H1 (cell line): Measurements from ENCODE around the gene BSN. TPM values are rescaled to one million over a fixed set of nuclear protein-coding genes. Genes with fewer than 3 reads are reported as not detected.

Experiments used
- CTCF ChIA-PET: fragments of 300-600 bp; sonication (Branson Sonifier 250); formaldehyde crosslinking; loops from one replicate; lab custom pipeline; 2021; ENCODE audit not compliant: partially characterized antibody; lab: Charles Lee
- POLR2A ChIA-PET: fragments of 300-600 bp; sonication (Branson Sonifier 250); formaldehyde crosslinking; loops from one replicate; lab custom pipeline; 2021; ENCODE audit warnings: inconsistent platforms; ENCODE audit not compliant: partially characterized antibody; lab: Charles Lee
- DNase-seq, 2 experiments: peaks; one replicate each; pipeline versions ENCODE4 v3.0.0 to v3.0.0-alpha.2; 2010 to 2022; ENCODE audit warnings: low spot score in 2 of 2, low read depth in 1 of 2, mixed read lengths in 1 of 2
- FAIRE-seq: peaks from 2 replicates; lab custom pipeline; 2011; peaks lifted over from hg19 to GRCh38; lab: Jason Lieb, UNC
- H2AFZ ChIP-seq: 2 replicates; pipeline ENCODE4 v1.8.1; 2012; ENCODE audit warnings: low read length, inconsistent platforms
- H2AK5ac ChIP-seq: 2 replicates; pipeline ENCODE4 v1.6.1; 2013; ENCODE audit warnings: low read depth, low read length
- H2BK120ac ChIP-seq: replicated peaks from 2 replicates; pipeline ENCODE3; 2013; ENCODE audit warnings: low read depth, low read length, inconsistent platforms
- H2BK12ac ChIP-seq: 2 replicates; pipeline ENCODE4 v1.6.1; 2013; ENCODE audit warnings: low read depth, low read length
- H2BK15ac ChIP-seq: 2 replicates; pipeline ENCODE4 v1.6.1; 2013; ENCODE audit warnings: low read length
- H2BK20ac ChIP-seq: 2 replicates; pipeline ENCODE4 v1.6.1; 2013; ENCODE audit warnings: low read length
- H2BK5ac ChIP-seq: 2 replicates; pipeline ENCODE4 v1.6.1; 2013; ENCODE audit warnings: low read depth, low read length
- H3K14ac ChIP-seq: 2 replicates; pipeline ENCODE4 v1.6.1; 2013; ENCODE audit warnings: inconsistent platforms; ENCODE audit not compliant: insufficient read length
- H3K18ac ChIP-seq: 2 replicates; pipeline ENCODE4 v1.6.1; 2013; ENCODE audit warnings: low read length; ENCODE audit errors: extremely low read depth
- H3K23ac ChIP-seq: 2 replicates; pipeline ENCODE4 v1.6.1; 2013; ENCODE audit warnings: inconsistent platforms; ENCODE audit not compliant: insufficient read length
- H3K23me2 ChIP-seq: 2 replicates; pipeline ENCODE4 v1.6.1; 2013; ENCODE audit warnings: low read depth, low read length
- H3K27ac ChIP-seq: 2 replicates; pipeline ENCODE4 v1.6.1; 2011; ENCODE audit warnings: low read depth, low read length, inconsistent platforms
- H3K27me3 ChIP-seq, 4 experiments: replicated peaks in 1 of 4; 1 replicate in 1 of 4; 2 replicates in 3 of 4; pipeline versions ENCODE4 v1.6.1 to v1.8.1; 2011 to 2013; ENCODE audit warnings: low read length in 3 of 4, mild to moderate bottlenecking in 3 of 4, inconsistent platforms in 2 of 4, mixed read lengths in 2 of 4, moderate library complexity in 1 of 4; ENCODE audit not compliant: control insufficient read depth in 3 of 4, insufficient read depth in 3 of 4; ENCODE audit errors: extremely low read depth in 1 of 4
- H3K36me3 ChIP-seq, 4 experiments: 2 replicates each; pipeline versions ENCODE4 v1.6.1 to v1.8.1; 2011 to 2013; ENCODE audit warnings: mild to moderate bottlenecking in 4 of 4, low read length in 3 of 4, moderate library complexity in 2 of 4, control low read depth in 1 of 4, inconsistent platforms in 1 of 4; ENCODE audit not compliant: insufficient read depth in 4 of 4, control insufficient read depth in 2 of 4
- H3K4ac ChIP-seq: replicated peaks from 2 replicates; pipeline ENCODE3; 2013; ENCODE audit warnings: low read length, low read depth, mixed read lengths, inconsistent platforms; ENCODE audit not compliant: insufficient read length
- H3K4me1 ChIP-seq, 4 experiments: replicated peaks in 1 of 4; 1 replicate in 1 of 4; 2 replicates in 3 of 4; pipeline versions ENCODE4 v1.6.1 to v1.8.1; 2011 to 2013; ENCODE audit warnings: low read length in 3 of 4, inconsistent platforms in 2 of 4, mixed read lengths in 1 of 4; ENCODE audit not compliant: insufficient read depth in 4 of 4, control insufficient read depth in 3 of 4
- H3K4me2 ChIP-seq, 2 experiments: 2 replicates each; pipeline versions ENCODE4 v1.6.1 to v1.8.1; 2011 to 2013; ENCODE audit warnings: low read depth in 2 of 2, low read length in 2 of 2, control low read depth in 1 of 2, inconsistent platforms in 1 of 2, mild to moderate bottlenecking in 1 of 2; ENCODE audit not compliant: insufficient read depth in 1 of 2
- H3K4me3 ChIP-seq, 4 experiments: fragments of 200-600, 300-600 bp in 1 of 4; sonication (generic), shearing (Covaris generic), sonication (Bioruptor Twin) in 1 of 4; 2 replicates each; pipeline versions ENCODE4 v1.5.1 to v1.8.1; 2011 to 2016; ENCODE audit warnings: low read length in 4 of 4, low read depth in 3 of 4, control low read depth in 2 of 4, inconsistent platforms in 2 of 4, mild to moderate bottlenecking in 2 of 4, mixed read lengths in 1 of 4, moderate library complexity in 1 of 4; ENCODE audit not compliant: insufficient read depth in 2 of 4; ENCODE audit errors: extremely low read depth in 1 of 4
- H3K56ac ChIP-seq: replicated peaks from 2 replicates; pipeline ENCODE3; 2013; ENCODE audit warnings: low read depth, mild to moderate bottlenecking, mixed read lengths, low read length, inconsistent platforms; ENCODE audit not compliant: insufficient read length
- H3K79me1 ChIP-seq: 2 replicates; pipeline ENCODE4 v1.6.1; 2013; ENCODE audit warnings: low read depth, low read length, control low read depth
- H3K79me2 ChIP-seq, 2 experiments: 2 replicates each; pipeline versions ENCODE4 v1.6.1 to v1.8.1; 2012 to 2013; ENCODE audit warnings: low read length in 2 of 2, mild to moderate bottlenecking in 2 of 2, inconsistent platforms in 1 of 2; ENCODE audit not compliant: insufficient read depth in 2 of 2, control insufficient read depth in 1 of 2
- H3K9ac ChIP-seq, 4 experiments: replicated peaks in 1 of 4; 1 replicate in 1 of 4; 2 replicates in 3 of 4; pipeline versions ENCODE4 v1.6.1 to v1.8.1; 2011 to 2013; ENCODE audit warnings: low read depth in 3 of 4, low read length in 3 of 4, control low read depth in 2 of 4, mild to moderate bottlenecking in 2 of 4, moderate library complexity in 2 of 4, inconsistent platforms in 1 of 4; ENCODE audit errors: extremely low read depth in 1 of 4
- H3K9me3 ChIP-seq, 2 experiments: 2 replicates each; pipeline versions ENCODE4 v1.6.1 to v1.8.1; 2012 to 2013; ENCODE audit warnings: mild to moderate bottlenecking in 2 of 2, moderate library complexity in 2 of 2, control low read depth in 1 of 2, inconsistent platforms in 1 of 2, low read depth in 1 of 2, low read length in 1 of 2, mixed read lengths in 1 of 2; ENCODE audit not compliant: insufficient read depth in 2 of 2
- H4K20me1 ChIP-seq, 2 experiments: replicated peaks in 1 of 2; 2 replicates each; pipeline versions ENCODE3 to v1.8.1; 2011 to 2013; ENCODE audit warnings: inconsistent platforms in 2 of 2, low read length in 2 of 2, mild to moderate bottlenecking in 1 of 2; ENCODE audit not compliant: insufficient read depth in 2 of 2, control insufficient read depth in 1 of 2
- H4K5ac ChIP-seq: 2 replicates; pipeline ENCODE4 v1.6.1; 2013; ENCODE audit warnings: low read length, low read depth, mixed read lengths, inconsistent platforms; ENCODE audit not compliant: insufficient read length
- H4K8ac ChIP-seq: 2 replicates; pipeline ENCODE4 v1.8.0; 2013; ENCODE audit warnings: mild to moderate bottlenecking, moderate library complexity, low read length, inconsistent platforms; ENCODE audit not compliant: insufficient read depth; ENCODE audit errors: extremely low read depth
- H4K91ac ChIP-seq: replicated peaks from 2 replicates; pipeline ENCODE3; 2013; ENCODE audit warnings: low read length, mixed read lengths, inconsistent platforms; ENCODE audit not compliant: insufficient read length
- CBX8 ChIP-seq: fragments of 300-800, 300-1000 bp; sonication (generic); IDR thresholded peaks from 2 replicates; pipeline ENCODE4 v1.7.1; 2016; ENCODE audit warnings: low read depth, low read length, borderline replicate concordance
- CTCF ChIP-seq, 3 experiments: IDR thresholded peaks; 1 replicate in 2 of 3; 2 replicates in 1 of 3; pipeline versions ENCODE4 v1.5.1 to v1.6.1; 2011; ENCODE audit warnings: low read length in 3 of 3, mild to moderate bottlenecking in 3 of 3, inconsistent platforms in 2 of 3, low read depth in 1 of 3, moderate library complexity in 1 of 3; ENCODE audit not compliant: insufficient read depth in 1 of 3; ENCODE audit errors: control extremely low read depth in 1 of 3
- RAD21 ChIP-seq, 2 experiments: IDR thresholded peaks in 1 of 2; conservative IDR thresholded peaks in 1 of 2; 2 replicates each; pipeline ENCODE4 v1.6.1; 2011; ENCODE audit warnings: low read depth in 2 of 2, low read length in 2 of 2, improper control_type of control experiment in 1 of 2, inconsistent platforms in 1 of 2, mild to moderate bottlenecking in 1 of 2, moderate library complexity in 1 of 2
- WGBS, 2 experiments: shearing (Covaris generic) in 1 of 2; methylation state at CpG; one replicate each; pipeline versions ENCODE4 v1.1.6 to v1.1.7; 2013 to 2015; ENCODE audit warnings: low lambda C conversion rate in 2 of 2, mixed read lengths in 2 of 2, inconsistent platforms in 1 of 2, low coverage in 1 of 2, missing lambda C conversion rate in 1 of 2; ENCODE audit not compliant: insufficient replicate concordance in 2 of 2, insufficient coverage in 1 of 2, insufficient read length in 1 of 2; ENCODE audit errors: extremely low coverage in 1 of 2, missing lambda C conversion rate in 1 of 2; 5-methylcytosine and 5-hydroxymethylcytosine counted together
- polyA plus RNA-seq, 7 experiments: library from polyadenylated mRNA; depleted of rRNA in 3 of 7; stranded (reverse) in 5 of 7; unstranded in 2 of 7; fragments of >200 nt in 5 of 7; fragments of 200-250 nt in 2 of 7; gene quantifications; 1 replicate in 5 of 7; 2 replicates in 1 of 7; 4 replicates in 1 of 7; pipeline versions ENCODE4 v1.2.1 to v1.2.3, GENCODE V29; 2011 to 2013; ENCODE audit warnings: missing spikeins in 2 of 7, mixed read lengths in 2 of 7
- total RNA-seq: library from RNA; stranded (reverse); fragmentation: NEBNext Ultra II Directional; extraction: Animal tissue kit (Norgen Biotek cat#: 25700); gene quantifications from 2 replicates; pipeline ENCODE4 v1.2.1, GENCODE V29; 2021

The BSN gene
- total and polyA plus RNA-seq, 2 of the 8 experiments (the other 6 are each of a cell fraction or from before 2014, with no cell fraction given) = 0.60 to 3.0 TPM

- Histone ChIP-seq H3K4me2 (no peak overlapping the region), H3K79me2 (no peaks in the 10 kb centered on the region), H3K23ac (no peak overlapping the region), H3K23me2 (no peaks in the 10 kb centered on the region), H2BK5ac (no peak overlapping the region), H4K91ac (no peak overlapping the region), H3K4me1 (no peaks in the 10 kb centered on the region), H3K9me3 (no peaks in the 10 kb centered on the region), H3K14ac (no peak overlapping the region), H3K4ac (no peak overlapping the region), H2BK20ac (no peak overlapping the region), H3K18ac (no peak overlapping the region), H3K9ac (no peak overlapping the region), H4K5ac (no peak overlapping the region), H2AK5ac (no peak overlapping the region), H3K56ac (no peak overlapping the region), H2BK15ac (no peak overlapping the region), H3K27ac (no peak overlapping the region), H2AFZ (no peak overlapping the region), H4K8ac (no peak overlapping the region; the same call in 1 of the 2 replicates), H4K20me1 (no peaks in the 10 kb centered on the region), H3K27me3 (no peaks in the 10 kb centered on the region), H2BK12ac (no peak overlapping the region), H3K79me1 (no peaks in the 10 kb centered on the region; the same call in 1 of the 2 replicates), H3K4me3 (no peak overlapping the region), H2BK120ac (no peak overlapping the region), H3K36me3 (no peaks in the 10 kb centered on the region)
- no peak for DNase-seq
- POLR2A ChIA-PET = interaction anchor here (0.6 kb wide), 1 partner anchor 274 kb away, joined by 3 read pairs; no protein-coding TSS in a partner anchor
- 87% methylated on average over 17 of the region's 18 CpGs; no CpG with 5 or more reads in 1 of the 2 experiments for WGBS, 2 experiments
- TF ChIP-seq RAD21 (IDR thresholded peaks at IDR 0.05 in 1 of 2, conservative IDR thresholded peaks at IDR 0.05 in 1 of 2; ENCODE audit: low read depth in 2 of 2, low read length in 2 of 2) = peak in 1 of 2 experiments; percentile 38; a peak in 1 of 4 replicates
- no peak for TF ChIP-seq CBX8
- peak in 2 of 3 experiments; percentile 10 to 16; a peak in 1 of 4 replicates for TF ChIP-seq CTCF (IDR thresholded peaks at IDR 0.05; ENCODE audit: control extremely low read depth in 1 of 3, insufficient read depth in 1 of 3, low read depth in 1 of 3, low read length in 3 of 3)
- FAIRE-seq = no peak
- CTCF ChIA-PET = interaction anchor here (1.0 to 7.9 kb wide), 11 partner anchors 9 to 203 kb away, joined by 3 to 39 read pairs (median 5); no protein-coding TSS in a partner anchor
These were observed 102.3 kb downstream of the BSN start for GRCh38 chr3:49656541-49657112.
